Aorta (tissue), 5 donors: Measurements from ENCODE around the gene NCKAP5. TPM values are rescaled to one million over a fixed set of nuclear protein-coding genes. Genes with fewer than 3 reads are reported as not detected.

Experiments
- ATAC-seq: fragments of 200-7000 bp; cut with Tn5 transposase; one replicate; pipeline ENCODE4 v1.9.1; 2022; ENCODE audit warnings: moderate library complexity; ENCODE audit not compliant: low FRiP score
- DNase-seq, 2 donors: peaks; one replicate each; pipeline ENCODE4 v3.0.0-alpha.2; 2020
- H3K27ac ChIP-seq, 2 donors: one replicate each; pipeline ENCODE4 v1.5.1; 2013; ENCODE audit warnings: low read length in 2 of 2, mild to moderate bottlenecking in 2 of 2, moderate library complexity in 2 of 2, control low read depth in 1 of 2, inconsistent platforms in 1 of 2, low read depth in 1 of 2
- H3K27me3 ChIP-seq, 2 donors: one replicate each; pipeline ENCODE4 v1.6.1; 2013; ENCODE audit warnings: control low read depth in 1 of 2, low read length in 1 of 2, mild to moderate bottlenecking in 1 of 2, moderate library complexity in 1 of 2; ENCODE audit not compliant: insufficient read depth in 2 of 2, control insufficient read depth in 1 of 2
- H3K36me3 ChIP-seq, 2 donors: one replicate each; pipeline ENCODE4 v1.6.1; 2013; ENCODE audit warnings: control low read depth in 1 of 2, low read length in 1 of 2, mild to moderate bottlenecking in 1 of 2; ENCODE audit not compliant: insufficient read depth in 2 of 2, control insufficient read depth in 1 of 2
- H3K4me1 ChIP-seq, 2 donors: one replicate each; pipeline ENCODE4 v1.6.1; 2013; ENCODE audit warnings: low read length in 2 of 2, control low read depth in 1 of 2, mild to moderate bottlenecking in 1 of 2, moderate library complexity in 1 of 2; ENCODE audit not compliant: insufficient read depth in 2 of 2, control insufficient read depth in 1 of 2
- H3K4me3 ChIP-seq, 2 donors: one replicate each; pipeline ENCODE4 v1.5.1; 2013; ENCODE audit warnings: low read length in 2 of 2, control low read depth in 1 of 2, mild to moderate bottlenecking in 1 of 2
- H3K9me3 ChIP-seq: one replicate; pipeline ENCODE4 v1.6.1; 2013; ENCODE audit warnings: mild to moderate bottlenecking, low read length; ENCODE audit not compliant: control insufficient read depth
- WGBS, 2 donors: extraction: QIAGEN DNeasy Blood & Tissue Kit; methylation state at CpG; one replicate each; pipeline ENCODE4 v1.1.7; 2013; 5-methylcytosine and 5-hydroxymethylcytosine counted together
- intact Hi-C, 2 donors: fragments of 100-400 bp; cut with DNase I; formaldehyde crosslinking; loops; one replicate each; pipeline versions ENCODE4 v1.14.2 to v1.15.0; 2022
- polyA plus RNA-seq, 2 donors: library from polyadenylated mRNA; stranded (reverse); fragments of 200-250 nt; gene quantifications; one replicate each; pipeline ENCODE4 v1.2.3, GENCODE V29; 2013
- total RNA-seq, 2 donors: library from RNA; stranded (reverse); fragmentation: NEBNext Ultra II Directional; extraction: Animal tissue kit (Norgen Biotek cat#: 25700); gene quantifications; one replicate each; pipeline ENCODE4 v1.2.1, GENCODE V29; 2021
- donor health status: healthy with polysubstance abuse.
- donor health status: Bipolar disorder and iron deficiency.
- donor health status: DM: no; HTN: no; CAD: no.
- donor health status: DM: no; HTN: no; CAD: no.
- donor health status: DM: yes; HTN: yes; CAD: no.

The NCKAP5 gene
- total and polyA plus RNA-seq, 4 donors = 0.75 to 7.5 (median 2.4) TPM; not detected in 1

DNA sequence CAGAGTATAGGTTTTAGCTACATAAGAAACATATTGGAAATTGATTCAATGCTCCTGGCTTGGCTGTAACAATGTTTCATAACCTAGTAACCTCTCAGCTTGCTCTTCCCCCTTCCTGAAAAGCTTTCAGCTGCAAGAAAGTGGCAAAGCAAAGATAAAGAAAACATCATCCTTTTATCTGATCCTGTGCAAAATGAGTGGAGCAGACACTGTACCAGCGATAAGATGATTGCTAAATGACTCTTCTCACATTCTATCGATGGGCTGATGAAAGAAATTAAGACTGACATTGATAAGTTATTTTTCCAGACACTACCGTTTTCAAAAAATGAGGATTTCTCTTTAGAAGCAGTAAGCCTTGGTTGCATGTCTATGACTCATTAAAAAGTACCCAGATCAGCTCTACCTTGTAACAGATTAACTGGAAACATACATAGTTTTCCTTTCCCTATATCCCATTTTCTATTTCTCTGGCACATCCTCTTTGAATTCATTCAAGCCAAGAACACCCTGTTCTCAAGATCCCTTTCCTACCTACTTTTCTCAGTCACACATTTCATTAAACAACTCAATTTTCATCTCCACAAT lies 811.2 kb downstream of the NCKAP5 start:
- Histone ChIP-seq H3K27ac (no peak overlapping the region), H3K9me3 (no peaks in the 10 kb centered on the region), H3K4me1 (no peaks in the 10 kb centered on the region), H3K27me3 (no peaks in the 10 kb centered on the region), H3K4me3 (no peak overlapping the region), H3K36me3 (no peaks in the 10 kb centered on the region)
- intact Hi-C loops = no loop called here
- ATAC-seq (no peak), DNase-seq (no peak)
- 58 to 70% methylated on average over 3 of the region's 3 CpGs for WGBS, 2 donors

DNA sequence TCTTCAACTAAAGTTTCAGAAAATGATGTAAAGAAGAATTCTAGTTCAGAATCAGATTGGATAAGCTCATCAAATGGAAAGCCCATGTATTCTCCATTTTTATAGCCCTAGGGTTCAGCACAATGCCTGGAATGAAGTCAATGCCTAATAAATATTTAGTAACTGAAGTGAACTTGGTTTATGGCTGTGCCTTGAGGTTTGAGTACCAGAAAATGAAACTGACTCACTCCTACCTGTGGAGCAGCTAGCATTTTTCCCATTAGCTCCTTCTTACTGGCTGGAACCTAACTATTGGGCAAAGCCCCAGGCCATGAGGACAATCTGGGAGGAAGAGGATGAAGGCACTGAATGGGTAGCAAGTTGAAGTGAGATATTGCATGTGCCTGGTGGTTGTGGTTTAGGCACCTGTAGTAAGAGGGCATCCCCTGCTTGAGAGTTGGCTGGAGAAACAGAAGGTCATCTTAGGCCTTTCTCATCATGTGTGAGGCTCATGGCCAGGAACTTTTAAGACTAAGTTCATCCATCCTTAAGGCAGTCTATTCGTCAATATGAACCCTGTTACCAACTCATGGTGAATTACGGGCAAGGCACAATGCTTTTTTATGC lies 813.3 kb downstream of the NCKAP5 start:
- H3K27me3 ChIP-seq = no peaks in the 10 kb centered on the region
- ATAC-seq (no peak), DNase-seq (no peak)
- WGBS, 2 donors = 93 to 94% methylated on average over 2 of the region's 2 CpGs
- H3K4me3 ChIP-seq = no peak overlapping the region
- no peaks in the 10 kb centered on the region for H3K4me1 ChIP-seq
- H3K27ac ChIP-seq = no peak overlapping the region
- peaks cover 2% of the 10 kb centered on the region for H3K9me3 ChIP-seq
- no peaks in the 10 kb centered on the region for H3K36me3 ChIP-seq
- intact Hi-C loops = no loop called here

DNA sequence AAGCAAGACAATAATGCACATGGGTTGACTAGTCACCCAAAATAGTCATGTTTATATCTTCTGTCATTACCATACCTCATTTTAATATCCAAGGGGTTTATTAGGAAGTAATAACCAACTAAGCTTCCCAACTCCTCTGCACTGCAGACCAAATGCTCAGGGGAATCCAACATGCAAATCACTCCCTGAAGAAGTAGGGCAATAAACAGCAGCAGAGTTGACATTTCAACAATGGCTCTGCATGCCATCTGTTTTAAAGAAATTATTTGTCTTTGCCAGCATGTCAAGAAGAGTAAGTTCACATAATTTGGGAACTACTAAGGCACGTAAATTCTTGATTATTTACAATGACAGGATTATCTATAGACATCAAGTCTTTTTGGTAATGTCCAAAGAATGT lies 813.9 kb downstream of the NCKAP5 start:
- Histone ChIP-seq H3K27ac (no peak overlapping the region), H3K4me1 (no peaks in the 10 kb centered on the region), H3K27me3 (no peaks in the 10 kb centered on the region), H3K9me3 (peaks cover 2% of the 10 kb centered on the region), H3K4me3 (no peak overlapping the region), H3K36me3 (no peaks in the 10 kb centered on the region)
- DNase-seq = no peak
- WGBS, 2 donors = 13 to 15% methylated on average over 1 of the region's 1 CpG
- intact Hi-C loops = no loop called here
- ATAC-seq = no peak

GRCh38 chr2:132752421-132753206 lies 815.6 kb downstream of the NCKAP5 start:
- Histone ChIP-seq H3K4me1 (no peaks in the 10 kb centered on the region), H3K9me3 (peaks cover 2% of the 10 kb centered on the region), H3K36me3 (no peaks in the 10 kb centered on the region), H3K27me3 (no peaks in the 10 kb centered on the region), H3K4me3 (no peak overlapping the region), H3K27ac (no peak overlapping the region)
- intact Hi-C loops = no loop called here
- 92 to 93% methylated on average over 5 of the region's 5 CpGs for WGBS, 2 donors
- DNase-seq (no peak), ATAC-seq (no peak)

DNA sequence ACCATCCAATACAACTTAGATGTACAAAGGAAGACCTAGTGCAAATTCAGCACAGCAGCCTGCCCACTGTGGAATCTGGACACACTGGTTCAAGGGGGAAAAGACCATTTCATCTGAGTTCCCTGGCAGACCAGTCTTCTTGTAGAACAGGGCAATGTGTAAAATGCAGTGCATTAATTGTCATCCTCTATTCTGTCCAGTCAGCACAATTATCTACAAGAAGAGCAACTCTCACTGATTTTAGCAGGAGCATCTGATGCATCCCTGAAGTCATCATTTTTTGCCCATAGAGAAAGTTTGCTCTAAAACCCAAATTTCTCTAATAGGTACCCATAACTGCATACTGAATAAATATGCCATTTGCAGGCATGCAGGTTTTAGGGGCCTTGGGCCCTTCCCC lies 816.4 kb downstream of the NCKAP5 start:
- H3K27me3 ChIP-seq = no peaks in the 10 kb centered on the region
- no peak for ATAC-seq

GRCh38 chr2:132750606-132751005 lies 817.7 kb downstream of the NCKAP5 start:
- H3K27me3 ChIP-seq = no peaks in the 10 kb centered on the region
- intact Hi-C loops = no loop called here
- H3K4me1 ChIP-seq = no peaks in the 10 kb centered on the region
- ATAC-seq (no peak), DNase-seq (no peak)
- H3K36me3 ChIP-seq = no peaks in the 10 kb centered on the region
- H3K27ac ChIP-seq = no peak overlapping the region
- no peak overlapping the region for H3K4me3 ChIP-seq
- H3K9me3 ChIP-seq = peaks cover 2% of the 10 kb centered on the region

More for the DNA sequence above, 816.4 kb downstream of the NCKAP5 start:
- intact Hi-C loops = no loop called here
- Histone ChIP-seq H3K4me3 (no peak overlapping the region), H3K9me3 (peaks cover 2% of the 10 kb centered on the region), H3K27ac (no peak overlapping the region), H3K4me1 (no peaks in the 10 kb centered on the region), H3K36me3 (no peaks in the 10 kb centered on the region)
- DNase-seq = no peak

GRCh38 chr2:132747046-132747445 lies 821.2 kb downstream of the NCKAP5 start:
- Histone ChIP-seq H3K9me3 (peaks cover 2% of the 10 kb centered on the region), H3K36me3 (no peaks in the 10 kb centered on the region), H3K4me3 (no peak overlapping the region), H3K27me3 (no peaks in the 10 kb centered on the region), H3K4me1 (no peaks in the 10 kb centered on the region), H3K27ac (no peak overlapping the region)
- 62 to 71% methylated on average over 2 of the region's 2 CpGs for WGBS, 2 donors
- DNase-seq (no peak), ATAC-seq (no peak)
- intact Hi-C loops = no loop called here

- no peak for DNase-seq
- no peak overlapping the region for H3K4me3 ChIP-seq
- no peaks in the 10 kb centered on the region for H3K4me1 ChIP-seq
- intact Hi-C loops = no loop called here
- H3K36me3 ChIP-seq = no peaks in the 10 kb centered on the region
- 91 to 98% methylated on average over 3 of the region's 3 CpGs for WGBS, 2 donors
- no peaks in the 10 kb centered on the region for H3K27me3 ChIP-seq
- no peaks in the 10 kb centered on the region for H3K9me3 ChIP-seq
- ATAC-seq = no peak
- H3K27ac ChIP-seq = no peak overlapping the region
These were observed 826.5 kb downstream of the NCKAP5 start for GRCh38 chr2:132741754-132742153.
